Activated T-helper 2 cell treated with anti-CD3 and anti-CD28 coated beads, Interferon-gamma antibody, Interleukin-2, Interleukin-4, amounts not matched to agents 10 μg/mL and 5 μg/mL and 100 μg/mL, durations not matched to agents 14 hours and 24 hours and 36 hours (primary cell): Measurements from ENCODE around the gene F2RL3. TPM values are rescaled to one million over a fixed set of nuclear protein-coding genes. Genes with fewer than 3 reads are reported as not detected.
"Not testable (repeated sequence)": the region's sequence is repeated elsewhere in the genome, so short reads cannot be mapped to it uniquely, and the experiment has no call there.

Experiments
- DNase-seq: peaks from one replicate; pipeline ENCODE4 v3.0.0; 2021; ENCODE audit warnings: low spot score
- H3K27ac Mint-ChIP-seq: one replicate; pipeline ENCODE4 v1.8.0; 2021; ENCODE audit warnings: mixed read lengths
- H3K27me3 Mint-ChIP-seq: one replicate; pipeline ENCODE4 v1.8.0; 2021; ENCODE audit warnings: low read depth, mixed read lengths
- H3K36me3 Mint-ChIP-seq: one replicate; pipeline ENCODE4 v1.8.0; 2021; ENCODE audit warnings: low read depth, mixed read lengths
- H3K4me1 Mint-ChIP-seq: one replicate; pipeline ENCODE4 v1.8.0; 2021; ENCODE audit warnings: low read depth, mixed read lengths
- H3K4me3 Mint-ChIP-seq: one replicate; pipeline ENCODE4 v1.8.0; 2021; ENCODE audit warnings: low read depth, mild to moderate bottlenecking, moderate library complexity, mixed read lengths
- H3K9me3 Mint-ChIP-seq: one replicate; pipeline ENCODE4 v1.8.0; 2021; ENCODE audit warnings: mixed read lengths
- intact Hi-C: fragments of 100-400 bp; cut with micrococcal nuclease; formaldehyde crosslinking; loops from one replicate; pipeline ENCODE4 v1.15.1; 2023
- total RNA-seq: library from RNA; stranded (reverse); gene quantifications from 2 replicates; pipeline ENCODE4 v1.2.3, GENCODE V29; 2022

F2RL3 gene
- total RNA-seq, 1 donor from 2014 or later: not detected

DNA sequence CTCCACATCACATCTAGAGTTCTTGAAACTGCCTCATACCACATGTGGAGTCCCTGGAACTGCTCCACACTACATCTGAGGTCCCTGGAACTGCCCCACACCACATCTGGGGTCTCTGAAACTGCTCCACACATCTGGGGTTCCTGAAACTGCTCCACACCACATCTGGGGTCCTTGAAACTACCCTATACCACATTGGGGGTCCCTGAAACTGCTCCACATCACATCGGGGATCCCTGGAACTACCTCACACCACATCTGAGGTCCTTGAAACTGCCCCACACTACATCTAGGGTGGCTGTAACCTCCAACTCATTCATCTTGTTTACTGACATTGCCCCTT, 33.8 kb downstream of the F2RL3 start:
- no peaks in the 10 kb centered on the region for H3K4me1 Mint-ChIP-seq
- intact Hi-C loops: no loop called here
- no peak overlapping the region for H3K27ac Mint-ChIP-seq
- H3K36me3 Mint-ChIP-seq: no peaks in the 10 kb centered on the region
- no peak overlapping the region for H3K4me3 Mint-ChIP-seq
- no peak for DNase-seq
- no peaks in the 10 kb centered on the region for H3K27me3 Mint-ChIP-seq
- H3K9me3 Mint-ChIP-seq: peaks cover 19% of the 10 kb centered on the region

DNA sequence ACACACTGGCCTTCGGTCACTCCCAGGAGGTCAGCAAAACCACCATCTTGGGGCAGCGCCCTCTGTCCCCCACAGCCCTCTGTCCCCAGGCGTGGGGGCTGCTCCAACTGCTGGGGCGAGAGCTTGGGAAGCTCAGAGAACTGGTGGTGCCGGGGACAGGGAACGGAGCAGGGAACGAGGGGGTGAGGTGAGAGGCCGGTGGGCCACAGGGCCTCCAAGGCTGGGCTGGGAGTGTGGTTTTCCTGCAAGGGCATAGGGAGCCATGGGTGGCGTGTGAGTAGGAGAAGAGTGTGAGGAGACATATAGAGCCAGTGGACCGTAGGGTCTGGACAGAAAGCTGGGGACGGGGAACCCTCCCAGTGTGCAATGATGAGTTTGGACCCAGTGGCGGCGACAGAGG, 34.1 kb downstream of the F2RL3 start:
- DNase-seq: no peak
- H3K27me3 Mint-ChIP-seq: no peaks in the 10 kb centered on the region
- H3K27ac Mint-ChIP-seq: no peak overlapping the region
- no peak overlapping the region for H3K4me3 Mint-ChIP-seq
- intact Hi-C loops: no loop called here
- H3K4me1 Mint-ChIP-seq: no peaks in the 10 kb centered on the region
- H3K36me3 Mint-ChIP-seq: no peaks in the 10 kb centered on the region
- H3K9me3 Mint-ChIP-seq: peaks cover 19% of the 10 kb centered on the region

- no peak overlapping the region for H3K27ac Mint-ChIP-seq
- intact Hi-C loops: no loop called here
- H3K36me3 Mint-ChIP-seq: no peaks in the 10 kb centered on the region
- H3K4me1 Mint-ChIP-seq: no peaks in the 10 kb centered on the region
- no peak overlapping the region for H3K4me3 Mint-ChIP-seq
- H3K27me3 Mint-ChIP-seq: no peaks in the 10 kb centered on the region
- H3K9me3 Mint-ChIP-seq: peaks cover 32% of the 10 kb centered on the region
- DNase-seq: no peak
Observed at GRCh38 chr19:16927883-16928282, 39.1 kb downstream of the F2RL3 start.

DNA sequence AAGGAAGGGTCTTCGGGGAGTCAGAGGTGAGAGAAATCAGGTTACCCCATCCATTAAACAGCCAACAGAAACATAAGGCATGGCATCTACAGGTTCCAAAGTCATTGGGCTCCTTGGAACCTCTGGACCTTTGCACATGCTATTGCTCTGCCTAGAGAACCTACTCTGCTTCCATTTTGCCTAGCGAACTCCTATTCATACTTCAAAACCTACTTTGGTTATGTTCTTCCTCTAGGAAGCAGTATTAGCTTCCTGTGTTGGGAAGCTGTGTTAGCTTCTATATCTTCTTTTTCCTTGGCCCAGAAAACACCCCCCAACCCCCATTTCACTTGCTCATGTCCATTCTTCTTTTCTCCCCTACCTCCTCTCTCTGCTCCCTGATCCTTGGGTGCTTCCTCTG, 39.6 kb downstream of the F2RL3 start:
- no peak overlapping the region for H3K4me3 Mint-ChIP-seq
- H3K27ac Mint-ChIP-seq: no peak overlapping the region
- H3K27me3 Mint-ChIP-seq: no peaks in the 10 kb centered on the region
- peaks cover 34% of the 10 kb centered on the region for H3K9me3 Mint-ChIP-seq
- intact Hi-C loops: no loop called here
- no peaks in the 10 kb centered on the region for H3K36me3 Mint-ChIP-seq
- no peaks in the 10 kb centered on the region for H3K4me1 Mint-ChIP-seq
- DNase-seq: no peak

- no peak overlapping the region for H3K4me3 Mint-ChIP-seq
- no peak for DNase-seq
- no peaks in the 10 kb centered on the region for H3K36me3 Mint-ChIP-seq
- intact Hi-C loops: no loop called here
- H3K9me3 Mint-ChIP-seq: peaks cover 39% of the 10 kb centered on the region
- no peaks in the 10 kb centered on the region for H3K27me3 Mint-ChIP-seq
- no peaks in the 10 kb centered on the region for H3K4me1 Mint-ChIP-seq
- H3K27ac Mint-ChIP-seq: no peak overlapping the region
Observed at GRCh38 chr19:16928916-16929315, 40.1 kb downstream of the F2RL3 start.

DNA sequence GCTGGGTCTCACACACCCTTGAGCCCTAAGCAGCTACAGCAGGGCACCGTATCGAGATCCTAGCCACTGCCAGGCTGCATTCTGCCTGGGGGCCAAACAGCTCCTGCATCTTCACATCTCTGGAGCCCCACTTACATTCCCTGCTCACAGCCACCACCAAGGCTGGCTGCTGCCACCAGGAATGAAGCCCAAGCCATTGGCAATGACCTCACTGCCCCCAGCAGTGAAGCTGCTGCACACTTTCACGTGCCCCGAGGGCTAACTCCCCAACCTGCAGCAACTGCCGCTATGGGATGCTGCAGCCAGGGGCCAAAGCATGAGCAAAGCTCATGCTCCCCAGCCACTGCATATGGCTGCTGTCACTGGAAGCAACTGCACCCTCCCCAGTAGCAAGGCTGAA, 42.0 kb downstream of the F2RL3 start:
- no peaks in the 10 kb centered on the region for H3K27me3 Mint-ChIP-seq
- peaks cover 46% of the 10 kb centered on the region for H3K9me3 Mint-ChIP-seq
- H3K27ac Mint-ChIP-seq: no peak overlapping the region
- no peak overlapping the region for H3K4me3 Mint-ChIP-seq
- intact Hi-C loops: no loop called here
- H3K4me1 Mint-ChIP-seq: no peaks in the 10 kb centered on the region
- no peaks in the 10 kb centered on the region for H3K36me3 Mint-ChIP-seq
- no peak for DNase-seq

- H3K27me3 Mint-ChIP-seq: no peaks in the 10 kb centered on the region
- no peaks in the 10 kb centered on the region for H3K36me3 Mint-ChIP-seq
- intact Hi-C loops: no loop called here
- H3K27ac Mint-ChIP-seq: no peak overlapping the region
- no peak for DNase-seq
- no peaks in the 10 kb centered on the region for H3K4me1 Mint-ChIP-seq
- peaks cover 46% of the 10 kb centered on the region for H3K9me3 Mint-ChIP-seq
- no peak overlapping the region for H3K4me3 Mint-ChIP-seq
Observed at GRCh38 chr19:16931306-16931705, 42.5 kb downstream of the F2RL3 start.

DNA sequence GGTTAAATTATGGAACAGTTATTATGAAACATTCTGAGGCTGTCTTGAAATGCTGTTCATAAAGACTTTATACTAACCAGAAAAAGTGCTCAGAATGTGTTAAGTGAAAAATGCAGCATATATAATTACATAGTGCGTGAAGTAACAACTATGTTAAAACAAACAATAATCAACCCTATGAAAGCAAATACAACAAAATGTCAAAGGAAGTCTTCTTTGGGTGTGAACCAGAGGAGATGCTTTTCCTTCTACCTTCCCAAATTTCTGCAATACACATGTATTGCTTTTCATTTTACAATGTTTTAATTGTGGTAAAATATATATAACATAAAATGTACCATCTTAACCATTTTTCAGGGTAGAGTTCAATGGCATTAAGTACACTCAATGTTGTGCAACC, 45.7 kb downstream of the F2RL3 start:
- no peak overlapping the region for H3K27ac Mint-ChIP-seq
- no peaks in the 10 kb centered on the region for H3K36me3 Mint-ChIP-seq
- H3K4me3 Mint-ChIP-seq: no peak overlapping the region
- H3K27me3 Mint-ChIP-seq: no peaks in the 10 kb centered on the region
- H3K9me3 Mint-ChIP-seq: peaks cover 25% of the 10 kb centered on the region
- DNase-seq: no peak
- H3K4me1 Mint-ChIP-seq: no peaks in the 10 kb centered on the region
- intact Hi-C loops: no loop called here

GRCh38 chr19:16936901-16937300, 48.1 kb downstream of the F2RL3 start:
- Mint-ChIP-seq H3K36me3 (no peaks in the 10 kb centered on the region), H3K4me3 (no peak overlapping the region), H3K4me1 (no peaks in the 10 kb centered on the region), H3K9me3 (peaks cover 22% of the 10 kb centered on the region), H3K27ac (no peak overlapping the region), H3K27me3 (no peaks in the 10 kb centered on the region)
- intact Hi-C loops: no loop called here
- no peak for DNase-seq

GRCh38 chr19:16937796-16938195, 49.0 kb downstream of the F2RL3 start:
- H3K27ac Mint-ChIP-seq, H3K4me3 Mint-ChIP-seq, intact Hi-C loops, H3K4me1 Mint-ChIP-seq, DNase-seq, H3K27me3 Mint-ChIP-seq, H3K36me3 Mint-ChIP-seq: not testable (repeated sequence)
- H3K9me3 Mint-ChIP-seq: peaks cover 22% of the 10 kb centered on the region

- no peak overlapping the region for H3K27ac Mint-ChIP-seq
Observed at GRCh38 chr19:16938211-16938610, 49.4 kb downstream of the F2RL3 start.

GRCh38 chr19:16940063-16940462, 51.3 kb downstream of the F2RL3 start:
- DNase-seq, H3K27ac Mint-ChIP-seq, intact Hi-C loops, H3K9me3 Mint-ChIP-seq, H3K36me3 Mint-ChIP-seq, H3K4me3 Mint-ChIP-seq, H3K4me1 Mint-ChIP-seq, H3K27me3 Mint-ChIP-seq: not testable (repeated sequence)

More at GRCh38 chr19:16938211-16938610, 49.4 kb downstream of the F2RL3 start:
- Mint-ChIP-seq H3K36me3 (no peaks in the 10 kb centered on the region), H3K4me3 (no peak overlapping the region), H3K27me3 (no peaks in the 10 kb centered on the region), H3K9me3 (peaks cover 22% of the 10 kb centered on the region), H3K4me1 (no peaks in the 10 kb centered on the region)
- no peak for DNase-seq
- intact Hi-C loops: no loop called here

DNA sequence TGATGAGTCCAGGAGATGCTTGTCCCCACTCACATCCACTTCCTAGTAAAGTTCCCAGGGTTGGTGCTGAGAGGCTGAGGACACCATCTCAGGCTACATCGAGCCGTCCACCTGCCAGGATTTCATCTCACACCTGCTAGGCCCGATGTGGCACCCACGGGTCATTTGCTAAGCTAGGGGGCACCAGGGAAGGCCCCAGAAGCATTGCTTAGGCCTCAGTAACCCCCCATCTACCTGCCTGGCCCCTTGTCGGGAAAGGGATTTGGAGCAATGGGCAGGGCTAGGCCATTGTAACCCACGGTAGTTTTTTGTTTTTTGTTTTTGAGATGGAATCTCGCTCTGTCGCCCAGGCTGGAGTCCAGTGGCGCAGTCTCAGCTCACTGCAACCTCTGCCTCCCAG, 51.8 kb downstream of the F2RL3 start:
- no peak overlapping the region for H3K4me3 Mint-ChIP-seq
- intact Hi-C loops: no loop called here
- H3K4me1 Mint-ChIP-seq: no peaks in the 10 kb centered on the region
- H3K36me3 Mint-ChIP-seq: no peaks in the 10 kb centered on the region
- DNase-seq: no peak
- H3K9me3 Mint-ChIP-seq: no peaks in the 10 kb centered on the region
- no peak overlapping the region for H3K27ac Mint-ChIP-seq
- no peaks in the 10 kb centered on the region for H3K27me3 Mint-ChIP-seq
